Measurements from ENCODE around the gene ASB10. TPM values are rescaled to one million over a fixed set of nuclear protein-coding genes. Genes with fewer than 3 reads are reported as not detected.

Gene ASB10
- total RNA-seq, 1 donor: not detected

DNA sequence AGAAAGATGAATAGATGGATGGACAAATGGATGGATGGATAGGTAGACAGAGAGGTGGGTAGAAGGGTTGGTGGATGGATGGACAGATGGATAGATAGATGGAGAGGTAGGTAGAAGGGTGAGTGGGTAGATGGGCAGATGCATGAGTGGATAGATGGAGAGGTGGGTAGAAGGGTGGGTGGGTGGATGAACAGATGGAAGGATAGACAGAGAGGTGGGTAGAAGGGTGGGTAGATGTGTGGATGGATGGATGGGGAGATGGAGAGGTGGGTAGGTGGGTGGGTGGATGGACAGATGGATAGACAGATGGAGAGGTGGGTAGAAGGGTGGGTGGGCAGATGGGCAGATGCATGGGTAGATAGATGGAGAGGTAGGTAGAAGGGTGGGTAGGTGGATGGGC lies 10.9 kb upstream of the ASB10 start:
- TF ChIP-seq, protein P1, sequence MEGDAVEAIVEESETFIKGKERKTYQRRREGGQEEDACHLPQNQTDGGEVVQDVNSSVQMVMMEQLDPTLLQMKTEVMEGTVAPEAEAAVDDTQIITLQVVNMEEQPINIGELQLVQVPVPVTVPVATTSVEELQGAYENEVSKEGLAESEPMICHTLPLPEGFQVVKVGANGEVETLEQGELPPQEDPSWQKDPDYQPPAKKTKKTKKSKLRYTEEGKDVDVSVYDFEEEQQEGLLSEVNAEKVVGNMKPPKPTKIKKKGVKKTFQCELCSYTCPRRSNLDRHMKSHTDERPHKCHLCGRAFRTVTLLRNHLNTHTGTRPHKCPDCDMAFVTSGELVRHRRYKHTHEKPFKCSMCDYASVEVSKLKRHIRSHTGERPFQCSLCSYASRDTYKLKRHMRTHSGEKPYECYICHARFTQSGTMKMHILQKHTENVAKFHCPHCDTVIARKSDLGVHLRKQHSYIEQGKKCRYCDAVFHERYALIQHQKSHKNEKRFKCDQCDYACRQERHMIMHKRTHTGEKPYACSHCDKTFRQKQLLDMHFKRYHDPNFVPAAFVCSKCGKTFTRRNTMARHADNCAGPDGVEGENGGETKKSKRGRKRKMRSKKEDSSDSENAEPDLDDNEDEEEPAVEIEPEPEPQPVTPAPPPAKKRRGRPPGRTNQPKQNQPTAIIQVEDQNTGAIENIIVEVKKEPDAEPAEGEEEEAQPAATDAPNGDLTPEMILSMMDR (IDR thresholded peaks at IDR 0.05; ENCODE audit: extremely low read depth, low read depth, low read length): no peak
- Histone ChIP-seq H3K9me3 (ENCODE audit: low read depth, low read length) (no peaks in the 10 kb centered on the region), H3K4me2 (ENCODE audit: insufficient read depth, low read length) (no peak overlapping the region), H4K20me1 (ENCODE audit: insufficient read depth, low read length) (no peaks in the 10 kb centered on the region), H3K4me3 (ENCODE audit: insufficient read depth, low read length) (no peak overlapping the region), H3K79me2 (ENCODE audit: insufficient read depth, low read length) (no peaks in the 10 kb centered on the region), H3K27me3 (ENCODE audit: insufficient read depth, low read length) (peaks cover 44% of the 10 kb centered on the region), H3K36me3 (ENCODE audit: insufficient read depth, low read length) (no peaks in the 10 kb centered on the region), H2AFZ (ENCODE audit: low read length) (no peak overlapping the region), H3K27ac (ENCODE audit: low read depth, low read length) (no peak overlapping the region), H3K4me1 (ENCODE audit: insufficient read depth, low read length) (no peaks in the 10 kb centered on the region)
- DNase-seq (ENCODE audit: insufficient read length, low spot score, missing footprints): peak; percentile 25

DNA sequence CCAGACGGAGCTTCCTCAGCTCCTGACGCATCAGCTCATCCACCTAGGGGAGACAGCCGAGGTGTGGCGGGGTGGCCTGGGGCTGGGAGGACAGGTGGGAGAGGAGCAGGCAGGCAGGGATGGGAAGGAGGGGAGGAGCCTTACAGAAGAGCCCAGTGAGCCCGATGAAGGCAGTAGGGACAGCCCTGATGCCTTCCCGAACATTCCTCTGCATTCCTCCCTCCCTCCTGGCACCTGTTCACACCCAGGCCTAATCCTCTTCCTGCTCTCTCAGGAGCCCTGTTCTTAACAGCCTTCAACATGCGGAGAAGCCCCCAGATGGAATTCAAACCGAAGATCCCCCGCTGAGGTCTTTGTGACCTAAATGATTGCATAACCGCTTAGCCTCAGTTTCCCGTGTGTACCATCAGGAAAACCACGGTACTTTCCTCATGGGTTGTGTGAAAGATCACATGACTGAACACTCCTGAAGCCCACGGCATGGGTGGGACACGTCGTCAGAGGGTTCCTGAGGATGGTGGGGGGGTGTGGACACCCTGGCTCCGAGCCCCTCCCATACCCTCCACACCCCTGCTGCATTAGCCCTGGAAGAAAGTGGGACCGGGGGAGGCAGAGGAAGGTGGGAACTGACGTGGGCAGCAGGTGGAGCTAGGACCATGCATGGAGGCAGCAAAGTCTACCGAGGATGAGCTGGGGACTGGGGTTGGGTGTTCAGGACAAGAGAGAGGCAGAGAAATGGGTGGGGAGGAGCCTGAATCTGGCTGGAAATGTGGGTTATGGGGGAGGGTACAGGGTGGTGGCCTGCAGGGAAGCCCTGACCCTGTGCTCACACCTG lies 8.8 kb upstream of the ASB10 start:
- DNase-seq (ENCODE audit: insufficient read length, low spot score, missing footprints): peak; percentile 85
- Histone ChIP-seq H3K4me3 (ENCODE audit: insufficient read depth, low read length) (no peak overlapping the region), H3K4me2 (ENCODE audit: insufficient read depth, low read length) (no peak overlapping the region), H4K20me1 (ENCODE audit: insufficient read depth, low read length) (no peaks in the 10 kb centered on the region), H3K27me3 (ENCODE audit: insufficient read depth, low read length) (peaks cover 29% of the 10 kb centered on the region), H2AFZ (ENCODE audit: low read length) (no peak overlapping the region), H3K36me3 (ENCODE audit: insufficient read depth, low read length) (no peaks in the 10 kb centered on the region), H3K4me1 (ENCODE audit: insufficient read depth, low read length) (no peaks in the 10 kb centered on the region), H3K79me2 (ENCODE audit: insufficient read depth, low read length) (no peaks in the 10 kb centered on the region), H3K9me3 (ENCODE audit: low read depth, low read length) (no peaks in the 10 kb centered on the region), H3K27ac (ENCODE audit: low read depth, low read length) (no peak overlapping the region)
- TF ChIP-seq, protein P1 (IDR thresholded peaks at IDR 0.05; ENCODE audit: extremely low read depth, low read depth, low read length): no peak

DNA sequence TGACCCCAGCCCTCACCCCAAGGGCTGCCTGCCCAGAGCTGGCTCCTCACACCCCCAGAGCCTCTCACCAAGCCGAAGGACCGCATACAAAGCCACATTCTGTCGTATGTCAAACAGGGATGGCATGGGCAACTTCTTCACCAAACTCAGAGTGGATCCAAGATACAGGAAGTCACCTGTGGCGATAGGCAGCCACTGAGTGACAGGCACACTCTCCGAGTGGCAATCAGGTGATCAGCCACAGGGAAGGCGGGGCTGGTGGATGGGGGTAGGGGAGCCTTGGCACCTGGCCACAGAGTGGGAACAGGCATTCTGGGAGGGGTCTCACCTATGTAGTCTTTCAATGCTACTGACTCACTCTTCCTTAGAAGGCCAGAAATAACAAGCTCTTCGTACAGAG lies 7.1 kb upstream of the ASB10 start:
- peaks cover 37% of the 10 kb centered on the region for H3K27me3 ChIP-seq (ENCODE audit: insufficient read depth, low read length)
- no peaks in the 10 kb centered on the region for H3K4me1 ChIP-seq (ENCODE audit: insufficient read depth, low read length)
- peak; percentile 49 for DNase-seq (ENCODE audit: insufficient read length, low spot score, missing footprints)
- H2AFZ ChIP-seq (ENCODE audit: low read length): no peak overlapping the region
- no peak overlapping the region for H3K4me2 ChIP-seq (ENCODE audit: insufficient read depth, low read length)
- H3K4me3 ChIP-seq (ENCODE audit: insufficient read depth, low read length): no peak overlapping the region
- no peaks in the 10 kb centered on the region for H3K36me3 ChIP-seq (ENCODE audit: insufficient read depth, low read length)
- H3K27ac ChIP-seq (ENCODE audit: low read depth, low read length): no peak overlapping the region
- H4K20me1 ChIP-seq (ENCODE audit: insufficient read depth, low read length): no peaks in the 10 kb centered on the region
- no peaks in the 10 kb centered on the region for H3K9me3 ChIP-seq (ENCODE audit: low read depth, low read length)
- TF ChIP-seq, protein P1 (IDR thresholded peaks at IDR 0.05; ENCODE audit: extremely low read depth, low read depth, low read length): no peak
- H3K79me2 ChIP-seq (ENCODE audit: insufficient read depth, low read length): no peaks in the 10 kb centered on the region

DNA sequence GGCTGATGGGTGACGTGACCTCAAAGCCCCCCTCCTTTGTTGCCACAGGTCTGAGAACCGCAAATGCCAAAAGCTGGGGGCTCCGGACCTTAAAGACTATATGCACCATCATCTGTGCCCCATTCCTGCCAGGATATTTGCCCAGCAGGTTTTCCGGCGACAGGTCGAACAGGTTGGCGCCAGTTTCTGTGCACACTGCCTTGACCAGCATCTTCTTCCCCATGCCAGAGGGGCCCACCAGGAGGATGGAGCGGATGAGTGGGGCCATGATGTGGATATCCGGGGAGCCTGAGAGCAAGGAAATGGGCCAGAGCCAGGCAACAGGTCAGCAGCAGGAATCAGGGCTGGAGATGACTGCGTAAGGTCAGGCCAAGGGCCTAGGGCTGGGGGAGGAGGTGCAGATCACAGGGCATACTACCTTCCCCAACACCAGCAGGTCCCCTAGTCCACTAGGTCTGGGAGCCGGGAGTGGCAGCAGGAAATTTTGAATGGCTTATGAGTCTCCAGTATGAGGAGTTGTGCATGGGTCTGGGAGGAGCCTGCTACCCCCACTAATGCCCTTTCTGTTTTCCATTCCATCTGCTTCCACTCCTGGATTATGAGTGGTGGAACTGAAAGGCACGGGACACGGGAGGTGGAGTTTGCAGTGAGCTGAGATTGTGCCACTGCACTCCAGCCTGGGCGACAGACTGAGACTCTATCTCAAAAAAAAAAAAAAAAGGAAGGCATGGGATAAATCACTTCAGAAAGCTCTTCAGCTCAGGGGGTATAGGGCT lies 6.3 kb upstream of the ASB10 start:
- H3K79me2 ChIP-seq (ENCODE audit: insufficient read depth, low read length): no peaks in the 10 kb centered on the region
- H3K27me3 ChIP-seq (ENCODE audit: insufficient read depth, low read length): peaks cover 33% of the 10 kb centered on the region

More for the DNA sequence above, 6.3 kb upstream of the ASB10 start:
- Histone ChIP-seq H3K27ac (ENCODE audit: low read depth, low read length) (no peak overlapping the region), H3K4me3 (ENCODE audit: insufficient read depth, low read length) (no peak overlapping the region), H2AFZ (ENCODE audit: low read length) (no peak overlapping the region), H3K4me2 (ENCODE audit: insufficient read depth, low read length) (no peak overlapping the region), H3K9me3 (ENCODE audit: low read depth, low read length) (no peaks in the 10 kb centered on the region), H4K20me1 (ENCODE audit: insufficient read depth, low read length) (no peaks in the 10 kb centered on the region), H3K4me1 (ENCODE audit: insufficient read depth, low read length) (no peaks in the 10 kb centered on the region), H3K36me3 (ENCODE audit: insufficient read depth, low read length) (no peaks in the 10 kb centered on the region)
- TF ChIP-seq, protein P1 (IDR thresholded peaks at IDR 0.05; ENCODE audit: extremely low read depth, low read depth, low read length): no peak
- DNase-seq (ENCODE audit: insufficient read length, low spot score, missing footprints): peak; percentile 49
